GM21367 (cell line): Measurements from ENCODE around the gene HJV.
A peak's percentile ranks its signal among the peaks of the same experiment; 100 is the strongest.
"Not testable (repeated sequence)": the region's sequence is repeated elsewhere in the genome, so short reads cannot be mapped to it uniquely, and the experiment has no call there.

Experiments
- ATAC-seq: cut with Tn5 transposase; IDR thresholded peaks from one replicate; pipeline ENCODE4 v1.9.1; 2021; ENCODE audit not compliant: unreplicated experiment

Gene HJV

GRCh38 chr1:146021622-146022402 lies at the start of gene HJV:
Gene HJV, minus strand, starts transcription at chr1:146021735. Its CDS starts 1,504 bp downstream, at chr1:146020231.
- no peak for ATAC-seq

GRCh38 chr1:146059148-146059547 lies 37.6 kb upstream of the HJV start:
- ATAC-seq = not testable (repeated sequence)

GRCh38 chr1:146051852-146052676 lies 30.5 kb upstream of the HJV start:
- ATAC-seq = peak; percentile 69

GRCh38 chr1:146051452-146051851 lies 29.9 kb upstream of the HJV start:
- no peak for ATAC-seq

- not testable (repeated sequence) for ATAC-seq
Measured at GRCh38 chr1:146050652-146050963, 29.1 kb upstream of the HJV start.

GRCh38 chr1:146049866-146050651 lies 28.5 kb upstream of the HJV start:
- ATAC-seq = not testable (repeated sequence)

- ATAC-seq = no peak
Measured at GRCh38 chr1:146049436-146049835, 27.9 kb upstream of the HJV start.

- ATAC-seq = not testable (repeated sequence)
Measured at GRCh38 chr1:146048514-146049115, 27.1 kb upstream of the HJV start.

GRCh38 chr1:146046664-146047063 lies 25.1 kb upstream of the HJV start:
- no peak for ATAC-seq

GRCh38 chr1:146039844-146040194 lies 18.3 kb upstream of the HJV start:
- no peak for ATAC-seq

GRCh38 chr1:146036965-146037646 lies 15.6 kb upstream of the HJV start:
- no peak for ATAC-seq

- no peak for ATAC-seq
Measured at GRCh38 chr1:146036241-146036964, 14.9 kb upstream of the HJV start.

GRCh38 chr1:146035048-146035423 lies 13.5 kb upstream of the HJV start:
- ATAC-seq = no peak

- no peak for ATAC-seq
Measured at GRCh38 chr1:146032631-146033219, 11.2 kb upstream of the HJV start.

GRCh38 chr1:146031476-146031875 lies 9.9 kb upstream of the HJV start:
- ATAC-seq = no peak

GRCh38 chr1:146029117-146029516 lies 7.6 kb upstream of the HJV start:
- no peak for ATAC-seq

- ATAC-seq = not testable (repeated sequence)
Measured at GRCh38 chr1:146026650-146027049, 5.1 kb upstream of the HJV start.

GRCh38 chr1:146025787-146026495 lies 4.4 kb upstream of the HJV start:
- not testable (repeated sequence) for ATAC-seq
